DMS79 treated with DMSO at 0.1 percent for 48 hours (cell line): ENCODE results near the gene C1QL3.

Source experiments
- DNase-seq: peaks from one replicate; lab custom pipeline; 2025; lab: John Stamatoyannopoulos, UW

The C1QL3 gene

GRCh38 chr10:16521311-16522016 lies at the start of gene C1QL3:
Gene C1QL3 (minus strand): TSS chr10:16521879. CDS start chr10:16521065, 814 bp downstream.
- no peak for DNase-seq

DNA sequence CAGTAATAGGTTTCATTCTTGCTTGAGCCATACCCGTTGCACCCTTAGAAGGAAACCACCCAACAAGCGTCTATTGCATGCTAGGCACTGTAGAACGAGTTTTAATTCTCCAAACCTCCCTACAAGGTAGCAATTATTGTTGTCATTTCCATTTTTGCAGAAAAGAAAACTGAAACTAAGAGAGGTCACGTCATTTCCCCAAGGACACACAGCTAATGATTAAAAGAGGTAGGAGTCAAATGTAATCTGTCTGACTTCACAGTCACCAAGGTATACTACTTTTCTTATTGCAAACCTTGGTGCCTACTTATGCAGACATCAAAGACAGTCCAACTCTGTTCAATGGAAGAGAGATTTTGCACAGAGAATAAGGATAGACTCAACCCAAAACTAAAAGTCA lies 49.1 kb upstream of the C1QL3 start:
- no peak for DNase-seq

DNA sequence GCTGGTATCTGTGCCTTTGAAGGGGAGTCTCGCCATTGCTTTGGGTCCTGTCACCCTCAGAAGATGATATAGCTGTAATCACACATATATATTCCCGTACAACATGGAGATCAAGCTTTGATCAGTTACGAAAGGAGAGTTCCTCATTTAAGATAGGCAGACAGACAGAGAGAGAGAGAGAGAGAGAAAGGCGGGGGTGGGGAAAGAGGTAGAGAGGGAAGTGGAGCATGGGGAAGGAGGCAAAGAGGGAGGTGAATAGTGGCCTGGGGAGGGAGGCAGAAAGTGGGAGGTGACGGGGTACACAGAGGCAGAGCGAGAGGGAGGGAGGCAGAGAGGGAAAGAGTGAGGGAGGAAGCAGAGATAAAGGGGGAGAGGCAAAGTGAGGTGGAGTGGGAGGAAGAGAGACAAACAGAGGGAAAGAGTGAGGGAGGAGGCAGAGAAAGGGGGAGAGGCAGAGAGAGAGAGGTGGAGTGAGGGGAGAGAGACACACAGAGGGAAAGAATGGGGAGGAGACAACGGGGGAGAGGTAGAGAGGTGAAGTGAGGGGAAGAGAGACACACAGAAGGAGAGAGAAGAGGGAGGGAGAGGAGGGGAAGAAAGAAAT lies 44.6 kb upstream of the C1QL3 start:
- no peak for DNase-seq

DNA sequence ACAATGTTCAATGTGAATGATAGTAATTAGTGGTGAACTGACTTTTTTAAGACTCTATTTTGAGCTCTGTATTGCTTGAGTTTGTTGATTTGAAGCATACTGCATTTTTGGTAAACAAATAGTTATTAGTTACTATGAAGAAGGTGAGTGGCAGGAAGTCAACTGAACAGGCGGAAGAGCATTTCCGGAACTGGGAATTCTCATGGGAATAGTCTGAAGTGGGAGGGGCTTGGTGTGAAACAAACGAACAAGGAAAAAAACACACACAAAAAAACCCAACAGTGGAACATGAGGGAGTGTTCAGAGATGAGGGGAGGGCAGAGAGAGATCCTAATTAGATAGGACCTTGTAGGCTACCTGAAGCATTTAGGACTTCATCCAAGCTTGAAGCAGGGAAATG lies 43.9 kb upstream of the C1QL3 start:
- DNase-seq, result no peak

DNA sequence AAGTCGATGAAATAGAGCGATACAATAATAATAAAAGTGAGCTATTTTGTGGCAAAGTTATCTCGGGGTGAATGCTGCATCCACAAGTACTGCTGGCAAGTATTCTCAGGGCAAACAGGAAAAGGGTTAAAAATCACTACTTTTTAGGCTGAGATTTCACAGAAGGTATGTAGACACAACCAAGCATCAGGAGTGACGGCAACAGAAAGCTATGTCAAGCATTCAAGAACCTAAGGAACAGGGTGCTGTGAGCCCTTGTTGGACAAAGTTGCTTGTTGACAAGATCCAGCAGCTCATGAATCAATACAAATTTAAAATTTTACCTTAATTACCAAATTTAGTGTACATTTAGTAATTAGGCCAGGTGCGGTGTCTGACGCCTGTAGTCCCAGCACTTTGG lies 41.2 kb upstream of the C1QL3 start:
- DNase-seq, result no peak

DNA sequence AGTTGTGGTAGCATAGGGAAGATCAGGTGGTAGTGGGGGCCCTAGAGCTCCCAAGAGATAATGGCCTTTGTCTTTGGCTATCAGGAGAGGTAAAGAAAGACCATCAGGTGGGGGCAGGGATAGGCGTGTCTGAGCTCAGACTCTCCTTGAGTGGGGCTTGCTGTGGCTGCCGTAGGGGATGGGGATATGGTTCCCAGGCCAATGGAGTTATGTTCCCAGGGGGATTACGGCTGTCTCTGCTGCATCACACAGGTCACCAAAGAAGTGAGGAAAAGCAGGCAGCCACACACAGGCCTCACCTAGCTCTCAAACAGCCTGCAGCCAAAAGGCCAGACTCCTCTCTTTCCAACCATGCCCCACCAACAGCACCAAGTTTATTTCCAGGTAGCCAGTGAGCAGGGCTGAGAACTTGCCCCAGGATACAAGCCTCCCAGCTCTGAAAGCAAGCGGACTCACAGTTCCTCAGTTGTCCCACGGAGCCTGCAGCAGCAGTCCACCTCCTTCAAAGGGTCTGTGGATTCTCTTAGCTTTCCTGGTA lies 37.6 kb upstream of the C1QL3 start:
- no peak for DNase-seq

- no peak for DNase-seq
Observed at GRCh38 chr10:16547973-16548372, 26.3 kb upstream of the C1QL3 start.

- no peak for DNase-seq
Observed at GRCh38 chr10:16545116-16545736, 23.5 kb upstream of the C1QL3 start.

DNA sequence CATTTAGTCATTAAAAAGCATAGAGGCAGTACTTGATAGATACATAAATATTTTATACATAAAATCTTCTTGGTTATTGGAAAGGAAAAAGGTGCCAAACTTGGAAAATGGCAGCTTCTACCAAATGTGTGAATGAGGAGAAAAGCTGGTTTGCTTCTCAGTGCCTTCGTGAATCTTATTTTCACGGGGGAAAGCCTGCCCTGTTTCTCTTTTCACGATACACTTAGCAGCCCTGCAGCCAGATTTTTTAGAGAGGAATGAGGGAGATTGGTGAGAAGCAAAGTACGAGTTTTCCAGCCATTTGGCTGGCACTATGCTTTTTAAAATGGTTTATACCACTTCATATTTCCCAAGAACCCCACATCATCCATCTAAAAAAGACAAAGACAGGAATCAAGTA lies 22.9 kb upstream of the C1QL3 start:
- no peak for DNase-seq

DNA sequence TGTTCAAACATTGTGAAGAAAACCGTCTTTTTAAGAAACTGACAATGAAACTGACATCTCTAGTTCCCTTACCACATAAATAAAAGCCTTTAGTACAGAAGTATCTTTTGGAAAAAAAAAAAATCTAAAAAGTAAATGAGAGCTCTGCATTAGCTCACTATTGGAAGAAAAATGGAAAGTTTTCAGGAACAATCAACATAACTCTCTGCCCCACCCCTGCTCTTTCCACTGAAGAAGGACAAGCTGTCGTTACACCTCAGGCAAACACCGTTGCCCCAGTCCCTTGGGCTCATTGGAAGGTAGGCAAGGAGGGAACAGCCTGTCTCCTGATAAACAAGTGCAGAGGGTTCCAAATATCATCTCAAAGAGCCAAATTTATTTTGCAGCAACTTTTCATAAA lies 22.4 kb upstream of the C1QL3 start:
- no peak for DNase-seq

GRCh38 chr10:16536155-16536554 lies 14.5 kb upstream of the C1QL3 start:
- DNase-seq, result no peak

GRCh38 chr10:16529853-16530252 lies 8.2 kb upstream of the C1QL3 start:
- no peak for DNase-seq

GRCh38 chr10:16527452-16527851 lies 5.8 kb upstream of the C1QL3 start:
- DNase-seq, result no peak

DNA sequence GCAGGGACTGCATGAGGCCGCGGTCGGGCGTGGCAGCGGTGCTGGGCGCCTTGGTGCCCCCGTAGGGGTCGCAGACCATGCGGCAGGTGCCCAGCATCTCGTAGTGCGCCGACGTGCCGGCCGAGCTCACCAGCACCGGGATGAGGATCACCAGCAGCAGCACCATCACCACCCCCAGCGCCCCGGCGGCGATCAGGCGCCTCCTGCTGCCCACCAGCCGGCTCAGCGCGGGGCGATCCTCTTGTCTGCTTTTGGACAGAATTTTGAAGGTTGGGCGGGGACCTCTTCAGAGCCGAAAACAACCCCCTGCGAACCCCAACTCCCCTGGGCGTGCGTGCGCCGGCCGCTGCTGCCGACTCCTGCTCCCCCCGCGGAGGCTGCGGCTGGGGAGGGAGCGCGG lies 779 bp downstream of the C1QL3 start:
- no peak for DNase-seq

- DNase-seq, result no peak
Observed at GRCh38 chr10:16519908-16520861, 1.5 kb downstream of the C1QL3 start.

GRCh38 chr10:16519250-16519907 lies 2.3 kb downstream of the C1QL3 start:
- DNase-seq, result no peak

- DNase-seq, result no peak
Observed at GRCh38 chr10:16518822-16519221, 2.9 kb downstream of the C1QL3 start.

- DNase-seq, result no peak
Observed at GRCh38 chr10:16510843-16511242, 10.8 kb downstream of the C1QL3 start.

GRCh38 chr10:16509996-16510395 lies 11.7 kb downstream of the C1QL3 start:
- no peak for DNase-seq

DNA sequence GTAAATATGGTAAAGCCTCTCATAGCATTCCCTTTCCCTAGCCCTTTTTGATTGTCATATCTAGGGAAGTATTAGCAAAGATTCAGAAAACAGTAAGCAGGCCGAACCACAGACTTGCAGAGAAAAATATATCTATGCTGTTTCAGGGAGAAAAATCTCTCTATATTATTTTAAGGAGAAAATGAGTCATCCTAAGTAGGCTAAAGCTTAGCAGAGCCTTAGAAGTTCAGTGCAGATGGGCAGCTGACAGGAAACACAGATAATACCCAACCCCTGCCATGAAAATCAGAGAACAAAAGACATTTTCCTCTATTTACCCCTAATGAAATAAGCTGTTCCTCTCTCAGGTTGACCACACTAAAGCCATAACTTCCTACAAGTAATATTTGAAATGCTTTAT lies 16.5 kb downstream of the C1QL3 start:
- DNase-seq, result no peak

GRCh38 chr10:16497911-16498310 lies 23.8 kb downstream of the C1QL3 start:
- DNase-seq, result no peak
